Esophagus muscularis mucosa (tissue), 4 donors: ENCODE data around the gene BNC2. TPM values are rescaled to one million over a fixed set of nuclear protein-coding genes. Genes with fewer than 3 reads are reported as not detected.
A peak's percentile ranks its signal among the peaks of the same experiment; 100 is the strongest.

Source experiments
- DNase-seq: peaks from one replicate; pipeline ENCODE4 v3.0.0-alpha.2; 2017; ENCODE audit errors: extremely low spot score
- H3K27ac ChIP-seq, 4 donors: fragments of 200-600 bp; sonication (generic); replicated peaks in 1 of 4; 1 replicate in 3 of 4; 2 replicates in 1 of 4; pipeline ENCODE4 v1.5.1; 2016 to 2019; ENCODE audit warnings: mild to moderate bottlenecking in 1 of 4
- H3K27me3 ChIP-seq, 4 donors: fragments of 200-600 bp; sonication (generic); one replicate each; pipeline versions ENCODE4 v1.5.1 to v1.6.0; 2016 to 2019
- H3K36me3 ChIP-seq, 4 donors: fragments of 200-600 bp; sonication (generic); one replicate each; pipeline ENCODE4 v1.5.1; 2016 to 2019
- H3K4me1 ChIP-seq, 4 donors: fragments of 200-600 bp; sonication (generic); one replicate each; pipeline ENCODE4 v1.5.1; 2016 to 2019
- H3K4me3 ChIP-seq, 4 donors: fragments of 200-600 bp; sonication (generic); 1 replicate in 2 of 4; 2 replicates in 2 of 4; pipeline ENCODE4 v1.5.1; 2016 to 2019; ENCODE audit warnings: mild to moderate bottlenecking in 4 of 4, moderate library complexity in 1 of 4
- H3K9me3 ChIP-seq, 4 donors: fragments of 200-600 bp; sonication (generic); 1 replicate in 3 of 4; 2 replicates in 1 of 4; pipeline ENCODE4 v1.5.1; 2016 to 2019
- CTCF ChIP-seq, 3 experiments: fragments of 200-600 bp in 2 of 3; fragments of 450-650 bp in 1 of 3; sonication (generic) in 2 of 3; IDR thresholded peaks; one replicate each; pipeline ENCODE4 v1.5.1; 2017 to 2019; ENCODE audit warnings: antibody characterized with exemption in 3 of 3, mild to moderate bottlenecking in 2 of 3, moderate library complexity in 1 of 3
- EP300 ChIP-seq: sonication (generic); formaldehyde crosslinking; IDR thresholded peaks from one replicate; pipeline ENCODE4 v1.6.1; 2017; ENCODE audit warnings: antibody characterized with exemption
- POLR2A ChIP-seq: fragments of 450-650 bp; IDR thresholded peaks from one replicate; pipeline ENCODE4 v1.6.1; 2017; ENCODE audit warnings: antibody characterized with exemption, moderate library complexity, mild to moderate bottlenecking, low read depth
- POLR2AphosphoS5 ChIP-seq, 2 donors: sonication (generic); formaldehyde crosslinking; IDR thresholded peaks; one replicate each; pipeline ENCODE4 v1.6.1; 2017; ENCODE audit warnings: antibody characterized with exemption in 2 of 2
- WGBS: methylation state at CpG from one replicate; pipeline ENCODE4 v1.1.5; 2018; 5-methylcytosine and 5-hydroxymethylcytosine counted together
- intact Hi-C: fragments of 100-400 bp; cut with DNase I; formaldehyde crosslinking; loops from one replicate; pipeline ENCODE4 v1.15.1; 2023
- total RNA-seq, 4 donors: library from RNA; depleted of rRNA; stranded (reverse); fragments of >200 nt; gene quantifications; one replicate each; pipeline versions ENCODE4 v1.1.0 to v1.2.1, GENCODE V29; 2016

The BNC2 gene
- total RNA-seq, 4 donors from 2014 or later, result 95.3 to 138 (median 123) TPM

GRCh38 chr9:16552252-16552651 is 318.2 kb downstream of the BNC2 start:
- Histone ChIP-seq H3K4me1 (no peaks in the 10 kb centered on the region), H3K36me3 (peaks cover 0 to 24% (median 8%) of the 10 kb centered on the region in 4 donors), H3K9me3 (no peaks in the 10 kb centered on the region), H3K27me3 (no peaks in the 10 kb centered on the region), H3K4me3 (no peak overlapping the region), H3K27ac (no peak overlapping the region)
- WGBS, result 90% methylated on average over 14 of the region's 15 CpGs
- DNase-seq, result no peak
- intact Hi-C loops, result no loop called here
- TF ChIP-seq EP300 (no peak), POLR2AphosphoS5 (IDR thresholded peaks at IDR 0.05) (no peak), POLR2A (no peak), CTCF (IDR thresholded peaks at IDR 0.05) (no peak)

GRCh38 chr9:16551692-16552091 is 318.8 kb downstream of the BNC2 start:
- no peaks in the 10 kb centered on the region for H3K4me1 ChIP-seq
- H3K27me3 ChIP-seq, result no peaks in the 10 kb centered on the region
- TF ChIP-seq POLR2A (no peak), EP300 (no peak), POLR2AphosphoS5 (IDR thresholded peaks at IDR 0.05) (no peak), CTCF (IDR thresholded peaks at IDR 0.05) (no peak)
- no peak overlapping the region for H3K27ac ChIP-seq
- H3K36me3 ChIP-seq, result peaks cover 0 to 24% (median 8%) of the 10 kb centered on the region in 4 donors
- DNase-seq, result no peak
- WGBS, result 94% methylated on average over 1 of the region's 1 CpG
- no peak overlapping the region for H3K4me3 ChIP-seq
- intact Hi-C loops, result no loop called here
- no peaks in the 10 kb centered on the region for H3K9me3 ChIP-seq

- H3K27ac ChIP-seq, result no peak overlapping the region
- WGBS, result 98% methylated on average over 3 of the region's 3 CpGs
Measured at GRCh38 chr9:16545639-16546038, 324.8 kb downstream of the BNC2 start.

GRCh38 chr9:16544842-16545241 is 325.6 kb downstream of the BNC2 start:
- Histone ChIP-seq H3K27ac (peak overlapping the region in 1 of 4 donors; percentile 32), H3K27me3 (no peaks in the 10 kb centered on the region), H3K9me3 (no peaks in the 10 kb centered on the region), H3K4me1 (peaks cover 0 to 53% (median 44%) of the 10 kb centered on the region in 4 donors), H3K36me3 (peaks cover 0 to 5% (median 0%) of the 10 kb centered on the region in 4 donors), H3K4me3 (no peak overlapping the region)
- no peak for DNase-seq
- intact Hi-C loops, result no loop called here
- TF ChIP-seq EP300, result no peak
- TF ChIP-seq POLR2A, result no peak
- no peak for TF ChIP-seq POLR2AphosphoS5 (IDR thresholded peaks at IDR 0.05)
- no peak for TF ChIP-seq CTCF (IDR thresholded peaks at IDR 0.05)
- WGBS, result 41% methylated on average over 1 of the region's 1 CpG

More at GRCh38 chr9:16545639-16546038, 324.8 kb downstream of the BNC2 start:
- no peak for TF ChIP-seq POLR2A
- Histone ChIP-seq H3K27me3 (no peaks in the 10 kb centered on the region), H3K36me3 (peaks cover 0 to 5% (median 0%) of the 10 kb centered on the region in 4 donors), H3K4me3 (no peak overlapping the region), H3K4me1 (peaks cover 0 to 50% (median 43%) of the 10 kb centered on the region in 4 donors), H3K9me3 (no peaks in the 10 kb centered on the region)
- DNase-seq, result no peak
- intact Hi-C loops, result no loop called here

GRCh38 chr9:16543686-16544085 is 326.8 kb downstream of the BNC2 start:
- WGBS, result 77% methylated on average over 3 of the region's 3 CpGs
- intact Hi-C loops, result no loop called here
- TF ChIP-seq EP300 (no peak), POLR2A (no peak), POLR2AphosphoS5 (IDR thresholded peaks at IDR 0.05) (no peak), CTCF (IDR thresholded peaks at IDR 0.05) (no peak)
- no peaks in the 10 kb centered on the region for H3K27me3 ChIP-seq
- peaks cover 0 to 53% (median 44%) of the 10 kb centered on the region in 4 donors for H3K4me1 ChIP-seq
- H3K9me3 ChIP-seq, result no peaks in the 10 kb centered on the region
- no peak overlapping the region for H3K4me3 ChIP-seq
- no peak for DNase-seq
- no peak overlapping the region for H3K27ac ChIP-seq
- H3K36me3 ChIP-seq, result peaks cover 0 to 5% (median 0%) of the 10 kb centered on the region in 4 donors
